Activated T-cell treated with anti-CD3 and anti-CD28 coated beads, Interleukin-2, amount 50 U/mL, for 1 hour (primary cell): Measurements from ENCODE around the gene CNGB1.

ENCODE experiments used
- DNase-seq: peaks from one replicate; pipeline ENCODE4 v3.0.0-alpha.2; 2020

CNGB1 gene

GRCh38 chr16:57970319-57970718 is 609 bp downstream of the CNGB1 start:
- no peak for DNase-seq

GRCh38 chr16:57969451-57970123 is 1.3 kb downstream of the CNGB1 start:
- no peak for DNase-seq

- DNase-seq: no peak
Observed at GRCh38 chr16:57967916-57968315, 3.0 kb downstream of the CNGB1 start.

- no peak for DNase-seq
Observed at GRCh38 chr16:57966986-57967385, 3.9 kb downstream of the CNGB1 start.

- no peak for DNase-seq
Observed at GRCh38 chr16:57966204-57966771, 4.6 kb downstream of the CNGB1 start.

- DNase-seq: no peak
Observed at GRCh38 chr16:57964157-57964700, 6.7 kb downstream of the CNGB1 start.

GRCh38 chr16:57962756-57963155 is 8.2 kb downstream of the CNGB1 start:
- DNase-seq: no peak

- no peak for DNase-seq
Observed at GRCh38 chr16:57962046-57962445, 8.9 kb downstream of the CNGB1 start.

GRCh38 chr16:57961538-57961937 is 9.4 kb downstream of the CNGB1 start:
- DNase-seq: no peak

GRCh38 chr16:57960826-57961472 is 10.0 kb downstream of the CNGB1 start:
- no peak for DNase-seq

- no peak for DNase-seq
Observed at GRCh38 chr16:57960310-57960709, 10.6 kb downstream of the CNGB1 start.

GRCh38 chr16:57959804-57960203 is 11.1 kb downstream of the CNGB1 start:
- no peak for DNase-seq

- DNase-seq: no peak
Observed at GRCh38 chr16:57959121-57959520, 11.8 kb downstream of the CNGB1 start.

- no peak for DNase-seq
Observed at GRCh38 chr16:57958544-57958943, 12.4 kb downstream of the CNGB1 start.

GRCh38 chr16:57957673-57958392 is 13.1 kb downstream of the CNGB1 start:
- no peak for DNase-seq

- DNase-seq: no peak
Observed at GRCh38 chr16:57956924-57957672, 13.8 kb downstream of the CNGB1 start.

GRCh38 chr16:57956270-57956808 is 14.6 kb downstream of the CNGB1 start:
- no peak for DNase-seq

GRCh38 chr16:57955572-57956188 is 15.2 kb downstream of the CNGB1 start:
- no peak for DNase-seq

GRCh38 chr16:57953857-57954256 is 17.1 kb downstream of the CNGB1 start:
- DNase-seq: no peak

- no peak for DNase-seq
Observed at GRCh38 chr16:57952909-57953308, 18.0 kb downstream of the CNGB1 start.

- no peak for DNase-seq
Observed at GRCh38 chr16:57951204-57951960, 19.5 kb downstream of the CNGB1 start.
